ENCODE measurements around the gene OGDH. TPM values are rescaled to one million over a fixed set of nuclear protein-coding genes. Genes with fewer than 3 reads are reported as not detected.
A peak's percentile ranks its signal among the peaks of the same experiment; 100 is the strongest.

The OGDH gene
- total RNA-seq, 1 donor from 2014 or later = 67.1 TPM

- Mint-ChIP-seq H3K36me3 (ENCODE audit: low read depth, unreplicated experiment) (peaks cover 35% of the 10 kb centered on the region), H3K27me3 (ENCODE audit: unreplicated experiment) (peaks cover 4% of the 10 kb centered on the region)
- DNase-seq (ENCODE audit: low spot score) = peak; percentile 91
Observed at GRCh38 chr7:44573464-44574286, 32.8 kb upstream of the OGDH start, which contains the start of gene DDX56. TSS of gene DDX56 (minus strand) at chr7:44573908. CDS start at chr7:44573895, 13 bp downstream.

DNA sequence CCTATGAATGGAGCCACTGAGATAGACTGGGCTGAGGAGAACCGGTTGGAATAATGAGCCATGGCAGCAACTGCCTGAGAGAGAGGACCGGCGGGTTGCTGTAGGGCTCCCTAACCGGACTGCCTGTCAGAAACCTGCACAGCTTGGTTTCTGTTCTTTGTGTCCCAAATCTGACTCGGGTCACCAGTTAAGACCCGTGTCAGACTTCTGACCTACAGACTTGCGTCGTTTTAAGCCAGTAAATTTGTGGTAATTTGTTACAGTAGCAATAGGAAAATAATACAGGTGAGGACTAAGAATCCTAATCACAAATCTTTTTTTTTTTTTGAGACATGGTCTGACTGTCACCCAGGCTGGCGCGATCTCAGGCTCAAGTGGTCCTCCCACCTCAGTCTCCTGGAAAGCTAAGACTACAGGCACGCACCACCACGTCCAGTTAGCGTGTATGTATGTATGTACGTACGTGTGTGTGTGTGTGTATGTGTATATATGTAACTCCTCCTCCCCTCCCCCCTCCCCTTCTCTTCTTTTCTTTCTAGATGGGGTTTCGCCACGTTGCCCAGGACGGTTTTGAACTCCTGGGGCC, 32.0 kb upstream of the OGDH start:
- Mint-ChIP-seq H3K36me3 (ENCODE audit: low read depth, unreplicated experiment) (peaks cover 35% of the 10 kb centered on the region), H3K27me3 (ENCODE audit: unreplicated experiment) (peaks cover 2% of the 10 kb centered on the region), H3K27ac (ENCODE audit: unreplicated experiment) (peak overlapping the region; percentile 55), H3K4me3 (ENCODE audit: unreplicated experiment) (peak overlapping the region; percentile 98), H3K4me1 (ENCODE audit: unreplicated experiment) (peaks cover 20% of the 10 kb centered on the region), H3K9me3 (ENCODE audit: unreplicated experiment) (no peaks in the 10 kb centered on the region)
- DNase-seq (ENCODE audit: low spot score) = no peak
- no peak for TF ChIP-seq CTCF (IDR thresholded peaks at IDR 0.05; ENCODE audit: unreplicated experiment)

More at GRCh38 chr7:44573464-44574286, 32.8 kb upstream of the OGDH start, which contains the start of gene DDX56:
- Mint-ChIP-seq H3K4me1 (ENCODE audit: unreplicated experiment) (peaks cover 20% of the 10 kb centered on the region), H3K4me3 (ENCODE audit: unreplicated experiment) (peak within 1 kb of the TSS; percentile 98), H3K27ac (ENCODE audit: unreplicated experiment) (peak within 1 kb of the TSS; percentile 88), H3K9me3 (ENCODE audit: unreplicated experiment) (no peaks in the 10 kb centered on the region)
- TF ChIP-seq CTCF (IDR thresholded peaks at IDR 0.05; ENCODE audit: unreplicated experiment) = no peak

GRCh38 chr7:44575054-44575453, 31.4 kb upstream of the OGDH start:
- Mint-ChIP-seq H3K4me3 (ENCODE audit: unreplicated experiment) (peak overlapping the region; percentile 98), H3K27me3 (ENCODE audit: unreplicated experiment) (no peaks in the 10 kb centered on the region), H3K4me1 (ENCODE audit: unreplicated experiment) (peaks cover 21% of the 10 kb centered on the region), H3K27ac (ENCODE audit: unreplicated experiment) (no peak overlapping the region), H3K9me3 (ENCODE audit: unreplicated experiment) (no peaks in the 10 kb centered on the region), H3K36me3 (ENCODE audit: low read depth, unreplicated experiment) (peaks cover 35% of the 10 kb centered on the region)
- no peak for TF ChIP-seq CTCF (IDR thresholded peaks at IDR 0.05; ENCODE audit: unreplicated experiment)
- no peak for DNase-seq (ENCODE audit: low spot score)

DNA sequence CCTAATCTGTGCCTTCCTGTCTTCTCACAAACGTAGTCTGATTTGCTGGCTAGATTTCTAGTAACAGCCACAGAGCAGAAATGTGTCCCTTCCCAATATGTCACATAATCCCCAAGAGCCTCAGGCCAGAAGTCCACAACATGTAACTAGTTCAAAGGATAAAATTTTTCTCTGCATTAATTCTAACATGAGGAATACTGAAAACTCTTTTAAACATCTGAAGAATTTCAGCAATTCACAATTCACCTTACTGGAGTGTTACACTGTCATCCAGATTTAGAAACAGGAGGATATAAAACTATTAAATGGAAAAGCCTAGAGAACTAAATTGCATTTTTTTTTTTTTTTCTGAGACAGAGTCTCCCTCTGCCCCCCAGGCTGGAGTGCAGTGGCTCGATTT, 30.2 kb upstream of the OGDH start:
- DNase-seq (ENCODE audit: low spot score) = no peak
- H3K4me1 Mint-ChIP-seq (ENCODE audit: unreplicated experiment) = peaks cover 25% of the 10 kb centered on the region
- H3K9me3 Mint-ChIP-seq (ENCODE audit: unreplicated experiment) = no peaks in the 10 kb centered on the region
- no peak for TF ChIP-seq CTCF (IDR thresholded peaks at IDR 0.05; ENCODE audit: unreplicated experiment)
- no peaks in the 10 kb centered on the region for H3K27me3 Mint-ChIP-seq (ENCODE audit: unreplicated experiment)
- H3K36me3 Mint-ChIP-seq (ENCODE audit: low read depth, unreplicated experiment) = peaks cover 37% of the 10 kb centered on the region
- H3K27ac Mint-ChIP-seq (ENCODE audit: unreplicated experiment) = peak overlapping the region; percentile 36
- no peak overlapping the region for H3K4me3 Mint-ChIP-seq (ENCODE audit: unreplicated experiment)
